HEK293 (cell line): ENCODE measurements around the gene CDNF.
A peak's percentile ranks its signal among the peaks of the same experiment; 100 is the strongest.

ENCODE experiments used
- CTCF ChIA-PET: fragments of 350-600 bp; formaldehyde crosslinking; extraction: SDS; loops from one replicate; lab custom pipeline; 2021; ENCODE audit warnings: antibody characterized with exemption; lab: Yijun Ruan, JAX
- POLR2A ChIA-PET: fragments of 300-600 bp; formaldehyde crosslinking; extraction: SDS; loops from one replicate; lab custom pipeline; 2020; ENCODE audit warnings: antibody characterized with exemption, inconsistent platforms; lab: Yijun Ruan, JAX
- H3K27ac ChIP-seq: fragments of 200-500 bp; sonication (Bioruptor generic); 2 replicates; pipeline ENCODE4 v1.5.1; 2014; ENCODE audit warnings: low read depth, low read length, control low read depth, inconsistent platforms; ENCODE audit errors: extremely low read depth
- H3K36me3 ChIP-seq, 2 experiments: fragments of 200-500 bp in 1 of 2; sonication (Bioruptor generic) in 1 of 2; 1 replicate in 1 of 2; 2 replicates in 1 of 2; pipeline ENCODE4 v1.5.1; 2014 to 2017; ENCODE audit warnings: inconsistent platforms in 2 of 2, low read length in 2 of 2; ENCODE audit not compliant: control insufficient read depth in 2 of 2, insufficient read depth in 1 of 2
- H3K4me1 ChIP-seq: fragments of 200-500 bp; sonication (Bioruptor generic); 2 replicates; pipeline ENCODE4 v1.5.1; 2014; ENCODE audit warnings: mild to moderate bottlenecking, low read length, inconsistent platforms; ENCODE audit not compliant: control insufficient read depth, insufficient read depth
- H3K4me3 ChIP-seq: 2 replicates; pipeline ENCODE4 v1.5.1; 2011; ENCODE audit warnings: low read depth, mild to moderate bottlenecking, control low read depth, low read length, moderate library complexity
- H3K9me3 ChIP-seq: fragments of 200-500 bp; sonication (Bioruptor generic); 2 replicates; pipeline ENCODE4 v1.5.1; 2014; ENCODE audit warnings: low read depth, low read length, inconsistent platforms; ENCODE audit not compliant: control insufficient read depth, insufficient read depth
- MYNN ChIP-seq: fragments of 450-650 bp; formaldehyde crosslinking; IDR thresholded peaks from 2 replicates; pipeline ENCODE4 v1.5.1; 2016; ENCODE audit warnings: missing biosample characterization, missing genetic modification characterization, borderline replicate concordance
- OSR2 ChIP-seq: fragments of 450-650 bp; formaldehyde crosslinking; IDR thresholded peaks from 2 replicates; pipeline ENCODE4 v1.5.1; 2016; ENCODE audit warnings: missing biosample characterization, missing genetic modification characterization
- RBAK ChIP-seq: fragments of 450-650 bp; formaldehyde crosslinking; IDR thresholded peaks from 2 replicates; pipeline ENCODE4 v1.5.1; 2016; ENCODE audit warnings: missing biosample characterization, missing genetic modification characterization
- SCRT2 ChIP-seq: fragments of 450-650 bp; formaldehyde crosslinking; IDR thresholded peaks from 2 replicates; pipeline ENCODE4 v1.5.1; 2016; ENCODE audit warnings: missing biosample characterization, missing genetic modification characterization
- SP7 ChIP-seq: fragments of 450-650 bp; formaldehyde crosslinking; IDR thresholded peaks from 2 replicates; pipeline ENCODE4 v1.5.1; 2016; ENCODE audit warnings: missing biosample characterization, missing genetic modification characterization
- YY2 ChIP-seq: fragments of 450-650 bp; formaldehyde crosslinking; IDR thresholded peaks from 2 replicates; pipeline ENCODE4 v1.5.1; 2016; ENCODE audit warnings: missing biosample characterization, missing genetic modification characterization
- ZBTB7A ChIP-seq: fragments of 450-650 bp; formaldehyde crosslinking; IDR thresholded peaks from 2 replicates; pipeline ENCODE4 v1.5.1; 2016; ENCODE audit warnings: low read depth, missing biosample characterization, missing genetic modification characterization
- ZIC2 ChIP-seq: fragments of 450-650 bp; formaldehyde crosslinking; IDR thresholded peaks from 2 replicates; pipeline ENCODE4 v1.5.1; 2016; ENCODE audit warnings: missing biosample characterization, missing genetic modification characterization
- ZNF10 ChIP-seq: fragments of 450-650 bp; formaldehyde crosslinking; IDR thresholded peaks from 2 replicates; pipeline ENCODE4 v1.5.1; 2017; ENCODE audit warnings: missing biosample characterization, missing genetic modification characterization
- ZNF169 ChIP-seq: fragments of 450-650 bp; formaldehyde crosslinking; IDR thresholded peaks from 2 replicates; pipeline ENCODE4 v1.5.1; 2016; ENCODE audit warnings: missing biosample characterization, missing genetic modification characterization
- ZNF473 ChIP-seq: fragments of 450-650 bp; formaldehyde crosslinking; IDR thresholded peaks from 2 replicates; pipeline ENCODE4 v1.5.1; 2017; ENCODE audit warnings: missing biosample characterization, missing genetic modification characterization
- ZNF555 ChIP-seq: fragments of 450-650 bp; formaldehyde crosslinking; conservative IDR thresholded peaks from 2 replicates; pipeline ENCODE4 v1.5.1; 2017; ENCODE audit warnings: missing biosample characterization, mild to moderate bottlenecking, missing genetic modification characterization, inconsistent platforms
- ZNF585B ChIP-seq: fragments of 450-650 bp; formaldehyde crosslinking; IDR thresholded peaks from 2 replicates; pipeline ENCODE4 v1.5.1; 2016; ENCODE audit warnings: missing biosample characterization, missing genetic modification characterization
- ZNF600 ChIP-seq: fragments of 450-650 bp; formaldehyde crosslinking; IDR thresholded peaks from 2 replicates; pipeline ENCODE4 v1.5.1; 2016; ENCODE audit warnings: missing biosample characterization, missing genetic modification characterization
- ZNF658 ChIP-seq: fragments of 450-650 bp; formaldehyde crosslinking; IDR thresholded peaks from 2 replicates; pipeline ENCODE4; 2016; ENCODE audit warnings: missing biosample characterization, missing genetic modification characterization
- ZNF701 ChIP-seq: fragments of 450-650 bp; formaldehyde crosslinking; IDR thresholded peaks from 2 replicates; pipeline ENCODE4 v1.5.1; 2016; ENCODE audit warnings: missing biosample characterization, missing genetic modification characterization
- ZNF776 ChIP-seq: fragments of 450-650 bp; formaldehyde crosslinking; IDR thresholded peaks from 2 replicates; pipeline ENCODE4 v1.5.0; 2017; ENCODE audit warnings: missing biosample characterization, missing genetic modification characterization, borderline replicate concordance
- ZNF777 ChIP-seq: fragments of 450-650 bp; formaldehyde crosslinking; IDR thresholded peaks from 2 replicates; pipeline ENCODE4 v1.5.1; 2017; ENCODE audit warnings: missing biosample characterization, missing genetic modification characterization, borderline replicate concordance
- TF ChIP-seq, protein P1 (sequence below): fragments of 450-650 bp; formaldehyde crosslinking; optimal IDR thresholded peaks from 2 replicates; pipeline ENCODE3; 2016; ENCODE audit warnings: missing biosample characterization, mild to moderate bottlenecking, missing genetic modification characterization
- TF ChIP-seq, protein P2 (sequence below): fragments of 450-650 bp; formaldehyde crosslinking; IDR thresholded peaks from 2 replicates; pipeline ENCODE4 v1.5.0; 2017; ENCODE audit warnings: missing biosample characterization, missing genetic modification characterization, borderline replicate concordance
- TF ChIP-seq, protein P3 (sequence below): fragments of 450-650 bp; formaldehyde crosslinking; IDR thresholded peaks from 2 replicates; pipeline ENCODE4; 2016; ENCODE audit warnings: missing biosample characterization, missing genetic modification characterization
- TF ChIP-seq, protein P4 (sequence below): IDR thresholded peaks from 2 replicates; pipeline ENCODE4 v1.6.1; 2011; ENCODE audit warnings: mild to moderate bottlenecking, low read depth, low read length, borderline replicate concordance

CDNF gene

DNA sequence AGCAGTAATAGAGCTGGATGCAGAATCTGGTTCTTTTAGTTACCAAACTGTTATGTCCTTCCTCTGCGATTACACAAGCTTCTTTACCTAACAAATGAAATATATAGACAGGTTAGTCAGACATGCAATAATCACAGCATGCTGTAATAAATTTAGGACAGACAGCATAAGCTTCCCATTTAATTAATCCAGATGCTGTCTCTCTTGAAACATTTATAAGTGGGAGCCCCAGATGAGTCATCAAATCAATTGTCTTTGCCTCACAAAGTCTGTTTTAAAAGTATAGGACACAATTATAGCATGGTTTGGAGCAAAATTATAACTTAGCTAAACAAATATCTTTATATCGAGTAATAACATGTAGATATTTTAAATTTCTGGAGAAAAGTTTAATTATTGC, 1.6 kb downstream of the CDNF start:
- POLR2A ChIA-PET = interaction anchor here (0.5 to 3.9 kb wide), 6 partner anchors 9 to 391 kb away, joined by 3 to 68 read pairs (median 5); partner anchors contain the start of genes DCLRE1C and SUV39H2
- TF ChIP-seq SP7 (tag by site-specific recombination) (0 out of 2 replicates have a peak, but pooled peaks have one; percentile 40), ZNF585B (tag by site-specific recombination) (no peak), ZNF473 (no peak)
- TF ChIP-seq, protein P1, sequence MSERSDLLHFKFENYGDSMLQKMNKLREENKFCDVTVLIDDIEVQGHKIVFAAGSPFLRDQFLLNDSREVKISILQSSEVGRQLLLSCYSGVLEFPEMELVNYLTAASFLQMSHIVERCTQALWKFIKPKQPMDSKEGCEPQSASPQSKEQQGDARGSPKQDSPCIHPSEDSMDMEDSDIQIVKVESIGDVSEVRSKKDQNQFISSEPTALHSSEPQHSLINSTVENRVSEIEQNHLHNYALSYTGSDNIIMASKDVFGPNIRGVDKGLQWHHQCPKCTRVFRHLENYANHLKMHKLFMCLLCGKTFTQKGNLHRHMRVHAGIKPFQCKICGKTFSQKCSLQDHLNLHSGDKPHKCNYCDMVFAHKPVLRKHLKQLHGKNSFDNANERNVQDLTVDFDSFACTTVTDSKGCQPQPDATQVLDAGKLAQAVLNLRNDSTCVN (tag by site-specific recombination) = no peak
- no peaks in the 10 kb centered on the region for H3K9me3 ChIP-seq
- H3K27ac ChIP-seq = no peak overlapping the region
- no peak overlapping the region for H3K4me3 ChIP-seq
- peaks cover 5% of the 10 kb centered on the region; the same call in 1 of the 2 replicates for H3K4me1 ChIP-seq
- CTCF ChIA-PET = interaction anchor here (0.6 to 1.4 kb wide), 4 partner anchors 16 to 342 kb away, joined by 3 to 4 read pairs (median 4); no protein-coding TSS in a partner anchor
- H3K36me3 ChIP-seq = peaks cover 13% of the 10 kb centered on the region in 2 experiments; a peak in 2 of 3 replicates

DNA sequence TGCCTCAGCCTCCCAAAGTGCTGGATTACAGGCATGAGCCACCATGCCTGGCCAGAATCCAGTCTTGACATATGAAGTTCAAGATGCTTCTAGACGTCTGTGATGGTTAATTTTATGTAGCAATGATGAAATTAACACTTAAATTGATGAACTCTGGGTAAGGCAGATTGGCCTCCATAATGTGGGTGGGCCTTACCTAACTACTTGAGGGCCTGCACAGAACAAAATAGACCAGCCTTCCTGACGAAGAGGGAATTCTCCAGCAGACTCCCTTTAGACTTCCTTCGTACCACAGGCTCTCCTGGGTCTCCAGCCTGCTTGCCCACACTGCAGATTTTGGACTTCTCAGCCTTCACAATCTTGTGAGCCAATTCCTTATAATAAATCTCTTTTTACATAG, 4.7 kb downstream of the CDNF start:
- Histone ChIP-seq H3K4me1 (peaks cover 5% of the 10 kb centered on the region; the same call in 1 of the 2 replicates), H3K36me3 (no peaks in the 10 kb centered on the region), H3K27ac (no peak overlapping the region), H3K9me3 (no peaks in the 10 kb centered on the region), H3K4me3 (no peak overlapping the region)
- ChIA-PET CTCF (no interaction called here), POLR2A (no interaction called here)
- TF ChIP-seq ZNF10 (tag by site-specific recombination) (peak; percentile 95), RBAK (no peak)

DNA sequence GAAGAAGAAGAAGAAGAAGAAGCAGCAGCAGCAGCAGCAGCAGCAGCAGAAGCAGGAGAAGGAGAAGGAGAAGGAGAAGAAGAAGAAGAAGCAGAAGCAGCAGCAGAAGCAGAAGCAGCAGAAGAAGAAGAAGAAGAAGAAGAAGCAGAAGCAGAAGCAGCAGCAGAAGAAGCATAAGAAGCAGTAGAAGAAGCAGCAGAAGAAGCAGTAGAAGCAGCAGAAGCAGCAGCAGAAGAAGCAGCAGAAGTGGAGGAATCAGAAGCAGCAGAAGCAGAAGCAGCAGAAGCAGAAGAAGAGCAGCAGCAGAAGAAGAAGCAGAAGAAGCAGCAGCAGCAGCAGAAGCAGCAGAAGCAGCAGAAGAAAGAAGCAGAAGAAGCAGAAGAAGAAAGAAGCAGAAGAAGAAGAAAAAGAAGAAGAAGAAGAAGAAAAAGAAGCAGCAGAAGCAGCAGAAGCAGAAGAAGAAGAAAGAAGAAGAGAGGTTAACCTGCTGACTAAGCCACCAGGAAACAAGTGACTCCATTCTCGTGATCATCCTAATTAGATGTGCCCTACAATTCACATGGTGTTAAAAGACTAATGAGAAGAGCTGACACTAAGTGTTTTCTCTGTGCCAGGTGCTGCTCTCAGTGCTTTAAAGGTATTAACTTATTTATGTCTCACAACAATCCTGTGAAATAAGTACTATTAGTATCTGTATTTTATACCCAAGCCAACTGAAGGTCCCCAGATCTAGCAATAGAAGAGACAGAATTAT, 11.6 kb downstream of the CDNF start:
- H3K9me3 ChIP-seq = no peaks in the 10 kb centered on the region
- no peaks in the 10 kb centered on the region for H3K36me3 ChIP-seq
- ChIA-PET CTCF (no interaction called here), POLR2A (interaction anchor here (0.6 to 1.5 kb wide), 2 partner anchors 11 to 226 kb away, joined by 5 to 6 read pairs; partner anchors contain the start of genes CDNF, HSPA14 and MSANTD7)
- no peak overlapping the region for H3K27ac ChIP-seq
- TF ChIP-seq ZNF169 (peak; percentile 79; the same call in 1 of the 2 replicates), OSR2 (tag by site-specific recombination) (peak; percentile 51; the same call in 1 of the 2 replicates)
- TF ChIP-seq, protein P2, sequence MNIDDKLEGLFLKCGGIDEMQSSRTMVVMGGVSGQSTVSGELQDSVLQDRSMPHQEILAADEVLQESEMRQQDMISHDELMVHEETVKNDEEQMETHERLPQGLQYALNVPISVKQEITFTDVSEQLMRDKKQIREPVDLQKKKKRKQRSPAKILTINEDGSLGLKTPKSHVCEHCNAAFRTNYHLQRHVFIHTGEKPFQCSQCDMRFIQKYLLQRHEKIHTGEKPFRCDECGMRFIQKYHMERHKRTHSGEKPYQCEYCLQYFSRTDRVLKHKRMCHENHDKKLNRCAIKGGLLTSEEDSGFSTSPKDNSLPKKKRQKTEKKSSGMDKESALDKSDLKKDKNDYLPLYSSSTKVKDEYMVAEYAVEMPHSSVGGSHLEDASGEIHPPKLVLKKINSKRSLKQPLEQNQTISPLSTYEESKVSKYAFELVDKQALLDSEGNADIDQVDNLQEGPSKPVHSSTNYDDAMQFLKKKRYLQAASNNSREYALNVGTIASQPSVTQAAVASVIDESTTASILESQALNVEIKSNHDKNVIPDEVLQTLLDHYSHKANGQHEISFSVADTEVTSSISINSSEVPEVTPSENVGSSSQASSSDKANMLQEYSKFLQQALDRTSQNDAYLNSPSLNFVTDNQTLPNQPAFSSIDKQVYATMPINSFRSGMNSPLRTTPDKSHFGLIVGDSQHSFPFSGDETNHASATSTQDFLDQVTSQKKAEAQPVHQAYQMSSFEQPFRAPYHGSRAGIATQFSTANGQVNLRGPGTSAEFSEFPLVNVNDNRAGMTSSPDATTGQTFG = no peak
- TF ChIP-seq, all 188 proteins: peak for 2
- Histone ChIP-seq H3K4me3 (no peak overlapping the region), H3K4me1 (no peaks in the 10 kb centered on the region)

DNA sequence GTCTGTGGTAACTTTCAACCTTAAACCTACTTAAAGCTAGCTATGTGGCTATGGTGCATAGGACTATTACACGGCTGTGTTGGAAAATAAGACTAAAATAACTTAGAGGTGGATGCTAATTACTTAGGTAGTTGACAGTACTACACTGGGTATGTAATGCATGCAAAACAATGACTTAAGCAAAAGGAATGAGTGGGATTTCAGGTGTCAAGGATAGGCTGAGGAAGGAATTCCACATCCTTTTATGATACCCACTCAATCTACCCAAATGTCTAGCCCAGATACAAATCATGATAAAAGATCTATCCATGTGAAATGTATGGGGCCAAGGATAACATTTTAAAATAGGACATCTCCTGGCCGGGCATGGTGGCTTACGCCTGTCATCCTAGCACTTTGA, 13.9 kb downstream of the CDNF start:
- POLR2A ChIA-PET = interaction anchor here (3.2 kb wide), 1 partner anchor 14 kb away, joined by 10 read pairs; the partner anchor contains the start of genes CDNF, HSPA14 and MSANTD7

More for the DNA sequence above, 13.9 kb downstream of the CDNF start:
- H3K36me3 ChIP-seq = no peaks in the 10 kb centered on the region
- CTCF ChIA-PET = interaction anchor here (1.0 to 2.7 kb wide), 9 partner anchors 9 to 354 kb away, joined by 3 to 26 read pairs (median 4); partner anchors contain the start of genes CDNF, HSPA14 and MSANTD7
- TF ChIP-seq ZNF776 (tag by site-specific recombination) (no peak), MYNN (no peak), ZBTB7A (tag by site-specific recombination) (no peak), ZNF658 (no peak), ZNF555 (tag by site-specific recombination) (no peak), ZNF701 (tag by site-specific recombination) (no peak), ZNF600 (tag by site-specific recombination) (no peak), ZIC2 (tag by site-specific recombination) (no peak), YY2 (tag by site-specific recombination) (no peak), SCRT2 (no peak), ZNF777 (tag by site-specific recombination) (no peak)
- TF ChIP-seq, protein P3, sequence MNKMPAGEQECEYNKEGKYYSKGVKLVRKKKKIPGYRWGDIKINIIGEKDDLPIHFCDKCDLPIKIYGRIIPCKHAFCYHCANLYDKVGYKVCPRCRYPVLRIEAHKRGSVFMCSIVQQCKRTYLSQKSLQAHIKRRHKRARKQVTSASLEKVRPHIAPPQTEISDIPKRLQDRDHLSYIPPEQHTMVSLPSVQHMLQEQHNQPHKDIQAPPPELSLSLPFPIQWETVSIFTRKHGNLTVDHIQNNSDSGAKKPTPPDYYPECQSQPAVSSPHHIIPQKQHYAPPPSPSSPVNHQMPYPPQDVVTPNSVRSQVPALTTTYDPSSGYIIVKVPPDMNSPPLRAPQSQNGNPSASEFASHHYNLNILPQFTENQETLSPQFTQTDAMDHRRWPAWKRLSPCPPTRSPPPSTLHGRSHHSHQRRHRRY (tag by site-specific recombination) = no peak
- TF ChIP-seq, protein P4, sequence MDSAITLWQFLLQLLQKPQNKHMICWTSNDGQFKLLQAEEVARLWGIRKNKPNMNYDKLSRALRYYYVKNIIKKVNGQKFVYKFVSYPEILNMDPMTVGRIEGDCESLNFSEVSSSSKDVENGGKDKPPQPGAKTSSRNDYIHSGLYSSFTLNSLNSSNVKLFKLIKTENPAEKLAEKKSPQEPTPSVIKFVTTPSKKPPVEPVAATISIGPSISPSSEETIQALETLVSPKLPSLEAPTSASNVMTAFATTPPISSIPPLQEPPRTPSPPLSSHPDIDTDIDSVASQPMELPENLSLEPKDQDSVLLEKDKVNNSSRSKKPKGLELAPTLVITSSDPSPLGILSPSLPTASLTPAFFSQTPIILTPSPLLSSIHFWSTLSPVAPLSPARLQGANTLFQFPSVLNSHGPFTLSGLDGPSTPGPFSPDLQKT = no peak
- no peak overlapping the region for H3K27ac ChIP-seq
- H3K4me1 ChIP-seq = no peaks in the 10 kb centered on the region
- H3K9me3 ChIP-seq = no peaks in the 10 kb centered on the region
- H3K4me3 ChIP-seq = no peak overlapping the region
